Measurements from ENCODE around the gene MAD1L1.
"Not testable (repeated sequence)": the region's sequence is repeated elsewhere in the genome, so short reads cannot be mapped to it uniquely, and the experiment has no call there.

The MAD1L1 gene

DNA sequence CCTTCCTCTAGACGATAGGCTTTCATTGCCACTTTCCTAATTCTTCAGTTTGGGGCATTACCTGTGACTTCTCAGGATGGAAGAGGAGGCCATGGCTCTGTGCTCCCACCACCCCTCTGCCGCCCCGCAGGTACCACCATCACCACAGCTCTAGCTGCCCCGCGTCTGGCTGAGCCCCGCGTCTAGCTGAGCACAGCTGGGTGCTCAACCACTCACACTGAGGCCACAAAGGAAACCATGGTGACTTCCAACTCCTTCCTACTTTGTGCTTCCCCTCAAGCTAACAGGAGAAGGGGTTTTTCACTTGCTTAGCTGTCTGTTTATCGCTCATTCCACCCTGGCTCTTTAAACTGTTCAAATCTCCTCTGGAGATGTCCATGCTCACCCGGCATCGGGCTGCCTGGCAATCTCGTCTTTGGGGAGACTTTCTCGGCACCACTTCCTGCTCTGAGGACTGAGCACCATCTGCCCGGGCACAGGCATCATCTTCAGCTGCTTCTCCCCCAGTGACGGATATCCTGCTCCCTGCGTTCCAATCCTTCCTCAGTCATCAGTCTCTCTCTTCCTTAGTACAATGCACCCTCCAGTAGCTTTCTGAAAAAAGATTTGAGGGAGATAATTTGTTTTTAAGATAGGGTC lies 59.4 kb downstream of the MAD1L1 start:
- DNase-seq (ENCODE audit: low spot score): no peak

DNA sequence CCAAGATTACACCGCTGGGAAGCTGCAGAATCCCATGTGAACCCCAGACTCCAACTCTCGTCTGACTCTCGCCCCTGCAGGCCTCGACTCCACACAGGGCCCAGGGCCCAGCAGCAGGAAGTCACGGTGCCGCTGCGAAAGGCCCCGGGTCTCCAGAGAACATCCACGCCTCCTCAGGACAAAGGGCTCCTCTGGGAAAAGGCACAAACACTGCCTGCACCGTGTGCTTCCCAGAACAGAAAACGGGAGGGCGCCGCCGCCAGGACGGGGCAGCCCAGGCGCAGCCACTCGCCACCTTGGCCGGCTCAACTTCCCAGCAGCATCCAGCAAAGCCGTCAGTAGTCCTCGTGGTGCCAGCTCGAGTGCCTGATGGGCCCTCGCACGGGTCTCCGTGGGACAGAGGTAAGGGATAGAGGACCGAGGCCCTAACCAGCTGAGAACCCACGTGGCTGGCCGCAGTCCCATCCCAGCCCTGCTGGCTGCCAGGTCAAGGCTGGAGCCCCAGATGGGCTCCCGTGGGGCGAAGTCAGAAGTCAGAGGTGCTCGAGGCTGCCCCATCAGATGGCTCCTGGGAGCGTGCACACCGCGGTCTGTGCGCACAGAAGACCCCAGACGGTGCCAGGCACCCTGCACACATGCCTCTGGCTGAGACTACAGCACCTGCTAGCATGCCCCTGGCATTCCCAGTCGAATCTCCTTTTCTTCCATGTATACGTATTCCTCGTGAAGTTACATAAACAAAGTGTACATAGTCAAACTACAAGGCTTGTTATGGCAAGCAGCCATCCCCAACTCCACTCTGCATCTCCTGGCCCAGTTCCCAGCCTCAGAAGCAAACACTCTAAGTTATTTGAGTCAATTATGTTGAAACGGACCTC lies 60.2 kb downstream of the MAD1L1 start:
- no peak for DNase-seq (ENCODE audit: low spot score)

DNA sequence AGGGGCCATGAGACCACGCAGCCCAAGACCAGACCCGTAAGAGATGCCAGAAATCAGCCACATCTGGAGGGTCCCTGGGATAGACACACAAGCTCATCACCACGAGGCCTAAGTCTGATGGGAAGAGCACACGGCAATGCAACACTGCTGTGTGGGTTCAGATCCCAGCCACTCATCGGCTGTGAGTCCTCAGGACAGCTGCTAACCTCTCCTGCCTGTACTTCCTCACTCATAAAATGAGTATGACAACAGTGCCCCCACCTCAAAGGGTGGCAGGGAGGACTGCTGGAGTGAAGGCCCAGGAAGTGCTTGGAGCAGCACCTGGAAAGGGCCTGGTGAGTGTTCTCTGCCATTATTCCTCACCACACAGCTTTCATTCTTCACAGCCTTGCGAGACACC lies 60.9 kb downstream of the MAD1L1 start:
- no peak for DNase-seq (ENCODE audit: low spot score)

DNA sequence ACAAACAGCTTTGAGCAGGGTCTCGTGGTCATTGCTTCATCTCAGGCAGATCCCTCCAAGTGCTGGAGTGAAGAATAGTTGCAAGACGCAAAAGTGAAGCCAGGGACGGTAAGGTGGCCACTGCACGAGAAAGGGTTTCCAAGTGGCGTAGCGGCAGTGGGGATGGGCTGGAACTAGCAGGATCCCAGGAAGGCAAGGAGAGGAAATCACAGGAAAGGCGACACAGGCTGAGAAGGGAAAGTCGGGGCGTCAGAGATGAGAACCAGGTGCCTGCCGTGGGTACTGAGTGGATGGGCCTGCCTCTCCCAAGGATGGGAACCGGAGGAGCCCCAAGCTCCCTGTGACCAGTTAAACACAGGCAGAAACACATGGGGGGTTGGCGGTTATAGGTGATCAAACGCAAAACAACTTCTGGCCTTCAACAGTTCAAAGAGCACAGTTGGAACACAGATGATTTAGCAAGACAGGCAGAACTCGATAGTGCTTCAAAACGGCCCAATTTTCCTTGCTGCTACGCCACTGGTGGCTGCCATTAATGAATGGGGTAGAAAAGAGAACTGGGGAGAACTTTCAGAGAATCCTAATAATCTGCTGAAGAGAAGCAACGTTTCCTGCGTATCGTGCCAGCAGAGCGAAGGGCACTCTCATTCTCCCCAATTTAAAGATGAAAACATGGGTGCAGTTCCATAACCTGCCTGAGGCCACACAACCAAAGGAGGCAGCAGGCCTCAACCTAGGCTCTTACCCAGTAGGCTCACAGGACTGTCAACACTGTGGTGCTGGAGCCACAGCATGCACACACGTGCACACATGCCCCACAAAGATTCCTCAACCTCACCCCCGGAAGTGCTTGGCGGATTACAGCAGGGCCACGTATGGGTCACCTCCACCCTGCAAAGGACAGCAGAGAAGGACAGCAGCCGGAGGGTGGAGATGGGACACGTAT lies 61.9 kb downstream of the MAD1L1 start:
- DNase-seq (ENCODE audit: low spot score): no peak

DNA sequence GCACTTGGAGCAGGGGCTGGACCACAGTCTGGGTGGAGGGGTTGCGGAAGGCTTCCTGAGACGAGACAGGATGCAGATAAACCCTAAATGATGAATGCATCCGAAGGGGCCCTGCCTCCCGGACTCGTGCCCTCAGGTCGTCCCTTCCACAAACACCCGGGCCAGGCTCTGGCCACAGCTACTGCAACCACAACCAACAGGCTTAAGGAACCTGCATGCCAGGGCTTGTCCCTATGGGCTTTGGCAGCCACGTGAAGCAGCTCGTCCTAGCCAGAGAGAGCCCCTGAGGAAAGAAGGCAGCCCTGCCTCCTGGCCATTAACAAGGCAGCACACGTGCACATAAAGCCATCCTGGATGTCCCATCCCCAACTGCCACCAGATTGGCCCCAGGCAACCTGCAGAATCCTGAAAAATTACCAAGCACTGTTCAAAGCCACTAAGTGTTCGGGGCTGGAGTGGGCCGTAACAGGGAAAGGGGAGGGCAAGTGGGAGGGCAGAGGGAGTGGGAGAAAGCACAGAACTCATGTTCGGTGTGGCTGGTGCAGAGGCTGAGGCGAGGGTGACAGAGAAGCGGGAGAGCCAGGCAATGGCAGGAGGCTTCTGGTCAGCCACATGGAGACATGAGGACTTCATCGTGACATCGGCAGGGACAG lies 62.7 kb downstream of the MAD1L1 start:
- no peak for DNase-seq (ENCODE audit: low spot score)

DNA sequence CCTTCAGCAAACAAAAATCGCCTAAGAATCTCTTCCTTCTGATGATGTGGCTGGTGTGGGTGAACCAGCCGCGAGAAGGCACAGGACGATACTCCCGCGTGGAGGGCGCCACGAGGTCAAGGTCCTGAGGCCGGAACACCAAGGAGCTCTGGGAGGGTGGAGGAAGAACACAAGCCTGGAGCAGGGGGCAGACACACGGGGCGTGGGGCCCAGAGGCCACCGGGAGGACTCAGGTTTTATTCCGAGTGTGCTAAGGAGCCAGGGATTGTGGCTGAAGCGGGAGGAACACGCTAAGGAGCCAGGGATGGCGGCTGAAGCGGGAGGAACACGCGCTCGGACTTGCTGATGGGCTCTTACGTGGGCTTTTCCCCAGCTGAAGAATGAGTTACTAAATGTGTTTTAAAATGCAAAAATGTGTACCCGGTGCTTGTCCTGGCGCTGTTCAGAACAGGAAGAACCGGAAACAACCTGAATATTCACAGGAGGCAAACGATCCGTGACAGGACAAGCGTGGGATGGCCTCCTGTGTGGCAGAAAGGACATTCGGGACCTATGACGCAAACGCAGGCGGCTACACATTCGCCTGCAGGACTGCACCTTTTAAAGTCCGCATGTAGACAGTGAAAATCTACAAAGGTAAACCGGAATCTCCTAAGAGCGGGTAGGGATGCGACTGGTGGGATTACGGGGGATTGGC lies 64.0 kb downstream of the MAD1L1 start:
- no peak for DNase-seq (ENCODE audit: low spot score)

DNA sequence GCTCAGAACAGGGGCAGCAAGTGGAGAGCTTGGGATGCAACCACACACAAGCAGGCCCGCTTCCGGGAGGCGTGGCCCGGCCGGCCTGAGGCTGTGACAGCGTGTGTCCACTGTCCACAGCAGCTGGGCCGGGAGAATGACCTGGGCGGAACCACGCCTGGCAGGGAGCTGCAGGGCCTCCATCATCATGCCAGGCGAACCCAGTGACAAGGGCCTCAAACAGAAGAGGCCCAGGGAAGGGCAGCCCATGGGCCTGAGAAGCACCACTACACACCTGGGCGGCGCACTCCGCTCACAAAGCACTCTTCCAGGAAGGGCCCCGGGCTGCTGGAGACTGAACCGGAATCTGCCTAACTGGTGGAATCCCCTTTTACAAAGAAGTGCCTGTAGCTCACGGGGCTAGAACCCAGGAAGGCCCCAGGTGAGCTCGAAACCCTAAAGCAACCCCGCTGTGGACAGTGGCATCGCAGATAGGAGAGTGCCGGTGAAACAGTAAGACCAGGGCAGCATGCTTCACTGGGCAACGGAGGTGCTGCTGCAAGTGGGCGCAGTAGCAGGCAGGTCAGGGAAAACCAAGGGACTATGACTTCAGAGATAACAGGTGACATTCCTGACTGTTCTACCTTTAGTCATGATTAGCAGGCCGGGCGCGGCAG lies 66.0 kb downstream of the MAD1L1 start:
- no peak for DNase-seq (ENCODE audit: low spot score)

DNA sequence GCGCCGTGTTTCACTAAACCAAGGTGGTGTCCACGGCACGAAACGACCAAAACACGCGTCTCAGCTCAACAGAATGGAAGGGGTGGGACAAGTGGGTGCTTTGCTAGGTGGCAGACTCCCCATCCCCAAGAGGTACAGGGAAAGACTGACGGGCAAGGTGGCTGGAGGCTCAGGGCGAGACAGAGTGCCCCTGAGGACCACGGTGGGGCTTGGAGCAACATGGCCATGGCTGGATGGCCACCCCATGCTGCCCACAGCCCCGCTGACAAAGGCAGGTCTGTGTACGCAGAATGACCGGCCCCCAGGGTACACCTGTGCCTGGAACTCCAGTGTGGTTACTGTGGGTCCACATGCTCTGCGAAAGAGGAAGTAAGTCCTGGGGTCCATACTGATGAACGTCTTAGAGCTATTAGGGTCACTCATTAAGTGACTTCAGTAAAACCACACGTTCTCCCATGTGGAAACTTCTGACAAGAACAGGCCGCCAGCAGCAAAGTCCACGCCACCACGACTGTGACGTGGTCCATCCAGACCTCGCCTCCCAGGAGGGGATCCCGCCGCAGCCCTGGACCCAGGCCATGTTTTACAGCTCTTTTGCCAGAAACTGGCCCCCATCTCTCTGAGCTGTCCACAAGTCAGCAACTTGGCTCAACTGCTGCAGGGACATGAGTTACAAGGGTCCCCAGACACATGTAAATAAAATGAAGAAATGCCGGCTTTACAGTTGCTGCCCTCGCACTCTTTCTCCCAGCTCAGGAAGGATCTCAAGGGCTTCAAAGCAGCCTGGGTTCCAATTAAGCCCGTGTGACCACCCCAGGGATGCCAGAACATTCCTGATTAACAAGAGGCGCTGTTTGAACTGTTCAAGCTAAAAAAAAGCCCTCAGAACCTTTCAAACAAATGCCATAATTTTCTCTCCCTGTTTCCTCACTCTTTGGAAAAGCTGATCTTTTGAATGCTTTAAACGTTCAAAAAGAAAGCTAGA lies 66.8 kb downstream of the MAD1L1 start:
- DNase-seq (ENCODE audit: low spot score): no peak

DNA sequence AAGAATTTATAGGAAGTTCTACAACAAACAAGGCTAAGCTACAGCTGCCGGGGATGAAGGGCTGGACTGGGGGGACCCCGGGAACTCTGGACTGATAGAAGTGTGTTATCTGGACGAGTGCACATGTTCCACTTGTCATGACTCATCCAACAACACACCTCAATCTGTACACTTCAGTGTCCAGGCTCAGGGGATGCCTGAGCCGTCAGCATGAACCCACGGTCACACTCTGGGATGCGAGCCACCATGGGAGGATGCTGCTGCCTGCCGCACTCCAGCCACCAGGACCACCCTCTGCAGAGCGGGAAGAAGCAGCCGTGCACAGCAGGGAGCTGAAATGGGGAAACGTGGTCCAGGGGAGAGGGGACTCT lies 67.5 kb downstream of the MAD1L1 start:
- no peak for DNase-seq (ENCODE audit: low spot score)

DNA sequence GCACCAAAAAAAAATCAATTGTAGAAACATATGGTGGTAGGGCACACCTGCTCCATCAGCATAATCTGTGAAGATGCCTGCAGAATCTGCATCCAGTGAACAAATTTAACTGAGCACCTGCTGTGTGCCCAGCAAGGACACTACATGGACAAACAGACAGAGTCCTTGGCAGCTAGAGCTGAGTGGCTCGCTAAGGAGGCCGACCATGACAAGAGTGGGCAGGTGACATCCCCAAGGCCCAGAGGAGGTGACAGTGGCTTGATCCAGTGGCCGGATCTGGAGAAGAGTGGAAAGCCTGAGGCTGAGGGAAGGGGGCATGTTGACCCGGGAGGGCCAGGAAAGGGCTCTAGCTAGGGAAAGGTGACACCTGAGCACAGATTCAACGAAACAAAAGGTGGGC lies 68.1 kb downstream of the MAD1L1 start:
- no peak for DNase-seq (ENCODE audit: low spot score)

DNA sequence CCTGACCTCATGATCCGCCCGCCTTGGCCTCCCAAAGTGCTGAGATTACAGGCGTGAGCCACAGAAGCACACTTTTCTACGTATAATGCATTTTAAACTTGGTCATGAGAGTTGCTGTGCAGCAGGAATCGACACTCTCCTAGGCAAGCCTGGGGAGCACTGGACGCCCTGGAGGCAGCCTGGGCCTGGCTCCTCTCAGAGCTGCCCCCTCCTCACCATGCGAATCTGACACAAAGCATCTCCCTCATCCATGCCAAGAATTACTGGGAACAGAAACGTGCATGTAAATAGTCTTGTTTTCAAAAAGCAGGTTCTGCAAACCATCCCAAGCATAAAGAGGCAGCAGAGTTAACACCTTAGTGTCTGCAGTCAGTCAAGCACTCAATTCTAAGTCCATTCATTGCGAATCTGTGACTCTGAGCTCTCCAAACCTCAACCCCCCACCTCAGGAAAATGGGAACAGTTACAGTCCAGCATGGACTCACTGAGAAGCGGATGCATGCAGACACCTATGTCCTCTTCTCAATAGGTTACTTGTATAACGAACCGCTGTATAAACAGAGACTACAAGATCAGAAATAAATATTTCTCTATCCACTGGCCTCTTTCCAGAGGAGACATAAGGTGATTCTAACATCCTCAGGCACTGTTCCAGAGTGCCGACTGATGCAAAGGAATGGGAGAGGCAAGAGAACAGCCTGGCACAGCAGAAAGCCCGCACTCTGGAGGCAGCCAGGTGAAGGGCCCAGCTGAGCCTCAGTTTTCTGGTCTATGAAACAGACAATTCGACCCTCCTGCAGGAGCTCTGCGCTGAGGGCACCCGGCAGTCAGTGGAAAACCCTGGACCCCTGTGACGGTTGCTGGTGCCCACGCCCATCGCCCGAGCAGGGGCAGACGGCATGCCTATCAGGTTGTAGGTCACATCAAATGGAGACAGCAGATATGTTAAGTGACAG lies 68.9 kb downstream of the MAD1L1 start:
- no peak for DNase-seq (ENCODE audit: low spot score)

DNA sequence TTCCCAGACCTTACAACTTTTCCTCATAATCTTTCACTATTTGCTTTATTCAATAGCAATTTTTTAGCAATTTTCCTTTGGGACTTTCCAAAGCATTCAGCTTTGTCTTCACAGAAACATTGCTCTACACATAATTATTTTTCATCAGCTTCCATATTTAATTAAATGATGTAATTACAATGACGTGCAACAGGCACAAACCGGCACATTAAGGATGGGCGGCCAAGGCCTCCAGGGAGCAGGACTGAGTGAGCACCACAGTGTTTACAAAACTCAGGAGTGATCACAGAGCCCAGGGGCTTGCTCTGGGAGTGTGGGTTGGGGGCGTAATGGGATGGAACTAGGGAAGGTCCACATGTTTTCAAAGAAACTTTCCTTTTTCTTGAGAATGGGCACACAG lies 69.8 kb downstream of the MAD1L1 start:
- DNase-seq (ENCODE audit: low spot score): no peak

DNA sequence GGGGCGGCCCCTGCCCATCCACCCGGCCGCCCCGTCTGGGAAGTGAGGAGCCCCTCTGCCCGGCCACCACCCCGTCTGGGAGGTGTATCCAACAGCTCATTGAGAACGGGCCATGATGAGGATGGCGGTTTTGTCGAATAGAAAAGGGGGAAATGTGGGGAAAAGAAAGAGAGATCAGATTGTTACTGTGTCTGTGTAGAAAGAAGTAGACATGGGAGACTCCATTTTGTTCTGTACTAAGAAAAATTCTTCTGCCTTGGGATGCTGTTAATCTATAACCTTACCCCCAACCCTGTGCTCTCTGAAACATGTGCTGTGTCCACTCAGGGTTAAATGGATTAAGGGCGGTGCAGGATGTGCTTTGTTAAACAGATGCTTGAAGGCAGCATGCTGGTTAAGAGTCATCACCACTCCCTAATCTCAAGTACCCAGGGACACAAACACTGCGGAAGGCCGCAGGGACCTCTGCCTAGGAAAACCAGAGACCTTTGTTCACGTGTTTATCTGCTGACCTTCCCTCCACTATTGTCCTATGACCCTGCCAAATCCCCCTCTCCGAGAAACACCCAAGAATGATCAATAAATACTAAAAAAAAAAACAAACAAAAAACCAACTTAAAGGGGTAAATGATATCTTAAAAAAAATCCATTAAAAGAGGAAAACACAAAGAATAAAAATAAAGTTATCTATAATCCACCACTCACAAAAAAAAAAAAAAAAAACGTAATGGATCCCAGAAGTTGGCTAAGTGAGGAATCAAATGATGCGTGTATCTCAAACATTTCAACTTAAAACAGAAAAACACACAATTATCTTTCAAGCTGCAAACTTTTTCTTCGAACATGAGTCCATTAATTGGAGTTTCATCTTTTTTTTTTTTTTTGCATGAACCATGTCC lies 70.5 kb downstream of the MAD1L1 start:
- not testable (repeated sequence) for DNase-seq (ENCODE audit: low spot score)

DNA sequence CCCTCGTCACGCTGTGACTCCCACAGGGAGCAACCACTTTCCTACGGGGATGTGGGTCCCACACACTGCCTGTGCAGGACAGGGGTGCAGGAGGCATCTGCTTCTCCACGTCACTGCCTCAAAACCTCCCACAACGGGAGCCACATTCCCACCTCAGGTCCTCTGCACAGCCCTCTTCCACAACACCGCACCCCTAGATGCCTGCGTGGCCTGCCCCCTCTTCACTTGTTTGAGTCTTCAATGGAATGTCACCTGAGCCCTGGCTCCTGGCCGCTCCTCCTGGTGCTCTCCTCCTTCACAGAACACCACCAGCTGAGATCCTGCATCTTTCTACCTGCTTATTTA lies 73.6 kb downstream of the MAD1L1 start:
- no peak for DNase-seq (ENCODE audit: low spot score)

DNA sequence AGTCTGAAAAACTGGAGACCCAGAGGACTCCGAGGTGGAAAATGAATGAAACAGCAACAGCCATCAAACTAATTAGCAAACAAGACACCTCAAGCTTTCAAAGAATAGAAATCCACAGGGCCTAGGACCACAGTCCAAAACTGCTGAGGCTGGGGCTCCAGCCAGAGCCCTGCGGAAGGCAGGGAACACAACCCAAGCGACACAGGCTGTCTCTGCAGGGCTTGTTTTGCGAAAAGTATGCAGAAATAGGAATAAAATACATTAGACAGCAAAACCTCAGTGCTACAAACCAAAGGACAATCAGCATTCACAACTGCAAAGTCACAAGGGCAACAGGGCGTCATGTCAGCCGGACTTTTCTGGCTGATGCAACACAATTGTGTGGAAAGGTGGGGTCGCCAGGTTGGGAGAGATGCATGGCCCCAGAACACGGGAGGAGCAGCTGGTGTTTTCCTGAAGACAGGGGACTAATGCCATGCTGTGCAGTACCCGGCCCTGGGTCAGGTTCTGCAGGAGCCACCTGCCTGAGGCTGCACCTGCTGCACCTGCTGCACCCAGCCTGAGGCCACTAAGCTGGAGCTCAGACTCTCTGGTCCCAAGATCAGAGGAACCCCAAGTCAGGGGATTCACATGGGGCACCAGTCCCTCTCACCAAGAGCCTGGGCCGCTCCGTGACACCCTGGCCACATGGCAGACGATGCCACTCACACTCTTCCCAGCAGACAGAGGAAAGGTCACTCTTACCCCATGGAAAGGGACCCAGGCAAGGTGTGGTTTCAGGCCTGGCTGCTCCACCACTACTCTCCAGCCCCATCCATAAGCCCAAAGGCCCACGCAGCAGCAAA lies 74.2 kb downstream of the MAD1L1 start:
- DNase-seq (ENCODE audit: low spot score): no peak

DNA sequence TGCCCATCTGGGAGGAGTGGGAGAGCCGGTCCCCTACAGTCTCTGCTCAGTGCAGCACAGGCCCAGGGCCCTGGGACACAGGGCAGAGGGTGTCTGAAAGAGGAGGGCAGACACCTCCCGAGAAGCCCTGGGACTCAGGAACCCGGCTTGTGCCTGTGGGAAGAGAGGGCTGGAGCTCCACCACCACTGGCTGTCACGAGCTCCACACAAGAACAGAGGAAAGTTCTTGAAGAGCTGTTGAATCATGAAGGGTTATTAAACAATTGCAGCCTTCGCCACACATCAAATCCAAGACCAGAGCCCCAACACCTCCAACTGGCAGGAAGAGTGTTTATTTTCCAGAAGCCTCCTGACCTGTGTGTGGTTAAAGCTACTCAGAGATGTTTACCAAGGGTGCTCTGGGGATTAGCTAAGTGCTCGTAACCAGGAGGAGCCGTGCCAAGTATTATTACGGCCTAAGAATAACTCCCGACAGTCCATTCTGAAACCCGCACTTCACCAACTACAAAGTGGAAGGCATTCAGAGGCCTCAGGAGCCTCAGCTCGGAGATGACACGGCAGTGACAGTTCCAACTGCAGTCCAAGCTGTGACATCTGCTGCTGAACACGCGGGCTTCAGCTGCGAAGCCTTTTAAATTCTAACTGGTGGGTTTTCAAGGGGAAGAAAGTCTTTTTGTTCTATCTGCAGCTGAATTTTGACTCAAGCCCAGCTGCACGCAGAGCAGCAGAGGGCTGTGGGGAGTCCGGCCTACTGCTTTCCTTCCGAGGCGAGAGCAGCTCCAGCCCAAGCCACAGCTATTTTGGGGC lies 75.1 kb downstream of the MAD1L1 start:
- DNase-seq (ENCODE audit: low spot score): no peak

Measured in SW480 (cell line).